ENCODE data around the gene CHN2. TPM values are rescaled to one million over a fixed set of nuclear protein-coding genes. Genes with fewer than 3 reads are reported as not detected.
"Not testable (repeated sequence)": the region's sequence is repeated elsewhere in the genome, so short reads cannot be mapped to it uniquely, and the experiment has no call there.

Gene CHN2
- total RNA-seq, 4 donors from 2014 or later: 7.6 to 15.3 (median 10.0) TPM

- Histone ChIP-seq H3K4me1 (no peaks in the 10 kb centered on the region), H3K27me3 (no peaks in the 10 kb centered on the region), H3K4me3 (no peak overlapping the region), H3K27ac (no peak overlapping the region), H3K36me3 (no peaks in the 10 kb centered on the region), H3K9me3 (no peaks in the 10 kb centered on the region)
- TF ChIP-seq EP300 (IDR thresholded peaks at IDR 0.05): no peak
- TF ChIP-seq CTCF (IDR thresholded peaks at IDR 0.05): no peak
- TF ChIP-seq POLR2AphosphoS5 (IDR thresholded peaks at IDR 0.05): no peak
- no peak for TF ChIP-seq POLR2A (IDR thresholded peaks at IDR 0.05)
- no peak for ATAC-seq
- 37 to 61% methylated on average over 5 of the region's 5 CpGs for WGBS, 2 donors (ENCODE audit: low coverage in 1 of 2)
Observed at GRCh38 chr7:29255906-29256692, 61.5 kb downstream of the CHN2 start.

GRCh38 chr7:29256693-29257002 is 62.1 kb downstream of the CHN2 start:
- Histone ChIP-seq H3K4me3 (no peak overlapping the region), H3K27me3 (no peaks in the 10 kb centered on the region), H3K36me3 (no peaks in the 10 kb centered on the region), H3K4me1 (no peaks in the 10 kb centered on the region), H3K9me3 (no peaks in the 10 kb centered on the region), H3K27ac (no peak overlapping the region)
- ATAC-seq: no peak
- TF ChIP-seq POLR2A (IDR thresholded peaks at IDR 0.05) (no peak), POLR2AphosphoS5 (IDR thresholded peaks at IDR 0.05) (no peak), CTCF (IDR thresholded peaks at IDR 0.05) (no peak)
- WGBS, 2 donors (ENCODE audit: low coverage in 1 of 2): 80% methylated on average over 3 of the region's 5 CpGs; no CpG with 5 or more reads in 1 of the 2 donors

DNA sequence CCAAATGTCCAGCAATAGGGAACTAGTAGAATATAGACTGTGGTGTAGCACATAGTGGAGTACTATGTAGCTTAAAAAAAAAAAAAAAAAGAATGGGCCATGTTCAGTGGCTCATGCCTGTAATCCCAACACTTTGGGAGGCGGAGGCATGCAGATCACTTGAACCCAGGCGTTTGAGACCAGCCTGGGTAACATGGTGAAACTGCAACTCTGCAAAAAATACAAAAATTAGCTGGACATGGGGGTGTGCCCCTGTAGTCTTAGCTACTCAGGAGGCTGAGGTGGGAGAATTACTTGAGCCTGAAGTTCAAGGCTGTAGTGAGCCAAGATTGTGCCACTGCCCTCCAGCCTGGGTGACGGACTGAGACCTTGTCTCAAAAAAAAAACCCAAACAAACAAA is 64.4 kb downstream of the CHN2 start:
- H3K9me3 ChIP-seq: no peaks in the 10 kb centered on the region

GRCh38 chr7:29262191-29262917 is 67.8 kb downstream of the CHN2 start:
- H3K36me3 ChIP-seq: no peaks in the 10 kb centered on the region
- H3K27me3 ChIP-seq: no peaks in the 10 kb centered on the region
- H3K27ac ChIP-seq: no peak overlapping the region
- no peaks in the 10 kb centered on the region for H3K4me1 ChIP-seq
- 72 to 95% methylated on average over 2 of the region's 2 CpGs for WGBS, 2 donors (ENCODE audit: low coverage in 1 of 2)
- H3K9me3 ChIP-seq: no peaks in the 10 kb centered on the region
- no peak for TF ChIP-seq POLR2AphosphoS5 (IDR thresholded peaks at IDR 0.05)
- TF ChIP-seq CTCF (IDR thresholded peaks at IDR 0.05): no peak
- no peak for TF ChIP-seq POLR2A (IDR thresholded peaks at IDR 0.05)
- TF ChIP-seq EP300 (IDR thresholded peaks at IDR 0.05): no peak
- ATAC-seq: no peak
- no peak overlapping the region for H3K4me3 ChIP-seq

More for the DNA sequence above, 64.4 kb downstream of the CHN2 start:
- no peak for TF ChIP-seq POLR2A (IDR thresholded peaks at IDR 0.05)
- TF ChIP-seq CTCF (IDR thresholded peaks at IDR 0.05): no peak
- TF ChIP-seq POLR2AphosphoS5 (IDR thresholded peaks at IDR 0.05): no peak
- no peak for TF ChIP-seq EP300 (IDR thresholded peaks at IDR 0.05)
- Histone ChIP-seq H3K36me3 (no peaks in the 10 kb centered on the region), H3K27ac (no peak overlapping the region), H3K4me1 (no peaks in the 10 kb centered on the region), H3K27me3 (no peaks in the 10 kb centered on the region), H3K4me3 (no peak overlapping the region)
- no peak for ATAC-seq
- WGBS, 2 donors (ENCODE audit: low coverage in 1 of 2): 88 to 100% methylated on average over 1 to 3 of the region's 3 CpGs

GRCh38 chr7:29263601-29264207 is 69.1 kb downstream of the CHN2 start:
- WGBS, 2 donors (ENCODE audit: low coverage in 1 of 2): no CpG with 5 or more reads among the region's 44 CpGs
- H3K9me3 ChIP-seq, H3K4me3 ChIP-seq, ATAC-seq, H3K27ac ChIP-seq, H3K36me3 ChIP-seq, H3K4me1 ChIP-seq, H3K27me3 ChIP-seq: not testable (repeated sequence)
